Measurements from ENCODE around the gene BMPR1A. TPM values are rescaled to one million over a fixed set of nuclear protein-coding genes. Genes with fewer than 3 reads are reported as not detected.

BMPR1A gene
- total and polyA plus RNA-seq, 2 of the 13 experiments (the other 11 are each of a cell fraction or from before 2014, with no cell fraction given): 17.8 to 44.2 TPM

GRCh38 chr10:86770412-86770960 lies 14.1 kb downstream of the BMPR1A start:
- 92% methylated on average over 2 of the region's 2 CpGs for WGBS (ENCODE audit: low lambda C conversion rate)
- Histone ChIP-seq H3K79me2 (ENCODE audit: insufficient read depth, low read length) (peaks cover 72% of the 10 kb centered on the region), H4K20me1 (ENCODE audit: insufficient read depth, low read length) (peaks cover 45% of the 10 kb centered on the region), H3K4me3 (replicated peaks in 1 of 3; ENCODE audit: insufficient read depth in 1 of 3, low read depth in 2 of 3, low read length in 3 of 3) (no peak overlapping the region), H3K9me3 (ENCODE audit: low read length) (no peaks in the 10 kb centered on the region), H3K9ac (ENCODE audit: insufficient read depth, low read depth, low read length) (no peak overlapping the region), H3K27ac (ENCODE audit: extremely low read length, insufficient read depth, low read length) (no peak overlapping the region), H3K27me3 (ENCODE audit: control insufficient read depth in 1 of 2, insufficient read depth in 2 of 2, low read length in 2 of 2) (no peaks in the 10 kb centered on the region), H3K4me2 (ENCODE audit: low read depth, low read length) (no peak overlapping the region), H3K4me1 (ENCODE audit: insufficient read depth, low read length) (peaks cover 54% of the 10 kb centered on the region), H3K36me3 (replicated peaks in 1 of 2; ENCODE audit: control insufficient read depth in 1 of 2, insufficient read depth in 2 of 2, low read length in 2 of 2) (no peaks in the 10 kb centered on the region), H2AFZ (ENCODE audit: low read length) (no peak overlapping the region)
- DNase-seq (ENCODE audit: low spot score) (no peak), ATAC-seq (no peak), FAIRE-seq (no peak)
- in situ Hi-C loops (cut with HindIII; ENCODE audit: extremely low pct_ligation_motif_present, low pct_unique_long_range_greater_than_20kb): no loop called here
- TF ChIP-seq CERS6 (CRISPR knock-in tag; IDR thresholded peaks at IDR 0.05) (no peak), GFI1 (CRISPR knock-in tag; IDR thresholded peaks at IDR 0.05; ENCODE audit: borderline replicate concordance) (no peak), POLR2AphosphoS2 (IDR thresholded peaks at IDR 0.05; ENCODE audit: low read depth, low read length) (no peak), ZNF558 (CRISPR knock-in tag; IDR thresholded peaks at IDR 0.05; ENCODE audit: borderline replicate concordance) (no peak), ZNF337 (CRISPR knock-in tag; IDR thresholded peaks at IDR 0.05; ENCODE audit: borderline replicate concordance, low read depth) (no peak), ZNF143 (CRISPR knock-in tag; IDR thresholded peaks at IDR 0.05) (no peak), AGO2 (optimal IDR thresholded peaks at IDR 0.05; ENCODE audit: low read depth, low read length) (no peak), ZNF788 (CRISPR knock-in tag; IDR thresholded peaks at IDR 0.05; ENCODE audit: borderline replicate concordance) (no peak), SUZ12 (IDR thresholded peaks at IDR 0.05; ENCODE audit: low read depth, low read length) (no peak), ZSCAN9 (CRISPR knock-in tag; IDR thresholded peaks at IDR 0.05; ENCODE audit: borderline replicate concordance) (no peak), ZNF510 (CRISPR knock-in tag; IDR thresholded peaks at IDR 0.05; ENCODE audit: low read depth) (no peak), STAT6 (CRISPR knock-in tag; IDR thresholded peaks at IDR 0.05; ENCODE audit: borderline replicate concordance) (no peak), SMAD3 (CRISPR knock-in tag; IDR thresholded peaks at IDR 0.05) (no peak)
- TF ChIP-seq, protein P1, sequence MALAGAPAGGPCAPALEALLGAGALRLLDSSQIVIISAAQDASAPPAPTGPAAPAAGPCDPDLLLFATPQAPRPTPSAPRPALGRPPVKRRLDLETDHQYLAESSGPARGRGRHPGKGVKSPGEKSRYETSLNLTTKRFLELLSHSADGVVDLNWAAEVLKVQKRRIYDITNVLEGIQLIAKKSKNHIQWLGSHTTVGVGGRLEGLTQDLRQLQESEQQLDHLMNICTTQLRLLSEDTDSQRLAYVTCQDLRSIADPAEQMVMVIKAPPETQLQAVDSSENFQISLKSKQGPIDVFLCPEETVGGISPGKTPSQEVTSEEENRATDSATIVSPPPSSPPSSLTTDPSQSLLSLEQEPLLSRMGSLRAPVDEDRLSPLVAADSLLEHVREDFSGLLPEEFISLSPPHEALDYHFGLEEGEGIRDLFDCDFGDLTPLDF (CRISPR knock-in tag; IDR thresholded peaks at IDR 0.05): no peak
- TF ChIP-seq, protein P2, sequence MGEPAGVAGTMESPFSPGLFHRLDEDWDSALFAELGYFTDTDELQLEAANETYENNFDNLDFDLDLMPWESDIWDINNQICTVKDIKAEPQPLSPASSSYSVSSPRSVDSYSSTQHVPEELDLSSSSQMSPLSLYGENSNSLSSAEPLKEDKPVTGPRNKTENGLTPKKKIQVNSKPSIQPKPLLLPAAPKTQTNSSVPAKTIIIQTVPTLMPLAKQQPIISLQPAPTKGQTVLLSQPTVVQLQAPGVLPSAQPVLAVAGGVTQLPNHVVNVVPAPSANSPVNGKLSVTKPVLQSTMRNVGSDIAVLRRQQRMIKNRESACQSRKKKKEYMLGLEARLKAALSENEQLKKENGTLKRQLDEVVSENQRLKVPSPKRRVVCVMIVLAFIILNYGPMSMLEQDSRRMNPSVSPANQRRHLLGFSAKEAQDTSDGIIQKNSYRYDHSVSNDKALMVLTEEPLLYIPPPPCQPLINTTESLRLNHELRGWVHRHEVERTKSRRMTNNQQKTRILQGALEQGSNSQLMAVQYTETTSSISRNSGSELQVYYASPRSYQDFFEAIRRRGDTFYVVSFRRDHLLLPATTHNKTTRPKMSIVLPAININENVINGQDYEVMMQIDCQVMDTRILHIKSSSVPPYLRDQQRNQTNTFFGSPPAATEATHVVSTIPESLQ (CRISPR knock-in tag; conservative IDR thresholded peaks at IDR 0.05): no peak
- ChIA-PET CTCF (ENCODE audit: low intra/inter-chr PET ratio, low total read pairs) (no interaction called here), POLR2A (interaction anchor here (0.5 to 1.6 kb wide), 2 partner anchors 13 to 65 kb away, joined by 4 to 5 read pairs; no protein-coding TSS in a partner anchor)
- intact Hi-C loops (cut with micrococcal nuclease; ENCODE audit: unreplicated experiment): no loop called here
- BruUV-seq (replicated peaks): no TSS peak

All from HepG2 (cell line).